Activated CD4-positive, alpha-beta T cell treated with anti-CD3 and anti-CD28 coated beads, Interleukin-2, amount 10 ng/mL, durations not matched to agents 7 days and 5 days (primary cell): ENCODE data around the gene C1orf52. TPM values are rescaled to one million over a fixed set of nuclear protein-coding genes. Genes with fewer than 3 reads are reported as not detected.

Experiments
- CTCF ChIA-PET: fragments of 350-600 bp; sonication (Branson Sonifier 250); formaldehyde crosslinking; loops from one replicate; lab custom pipeline; 2021; ENCODE audit warnings: antibody characterized with exemption; lab: Charles Lee
- POLR2A ChIA-PET: fragments of 350-600 bp; sonication (Branson Sonifier 250); formaldehyde crosslinking; loops from one replicate; lab custom pipeline; 2021; ENCODE audit warnings: antibody characterized with exemption; lab: Charles Lee
- DNase-seq: peaks from one replicate; pipeline ENCODE4 v3.0.0-alpha.2; 2020
- H3K27ac Mint-ChIP-seq: one replicate; pipeline ENCODE4 v1.8.0; 2021; ENCODE audit warnings: mild to moderate bottlenecking, moderate library complexity, mixed read lengths
- H3K27me3 Mint-ChIP-seq: one replicate; pipeline ENCODE4 v1.8.0; 2021; ENCODE audit warnings: mixed read lengths
- H3K36me3 Mint-ChIP-seq: one replicate; pipeline ENCODE4 v1.8.0; 2021; ENCODE audit warnings: low read depth, mixed read lengths
- H3K4me1 Mint-ChIP-seq: one replicate; pipeline ENCODE4 v1.8.0; 2021; ENCODE audit warnings: mixed read lengths
- H3K4me3 Mint-ChIP-seq: one replicate; pipeline ENCODE4 v1.8.0; 2021; ENCODE audit warnings: mild to moderate bottlenecking, moderate library complexity, mixed read lengths
- H3K9me3 Mint-ChIP-seq: one replicate; pipeline ENCODE4 v1.8.0; 2021; ENCODE audit warnings: mixed read lengths
- total RNA-seq, 2 experiments: library from RNA; stranded (reverse); gene quantifications; one replicate each; pipeline ENCODE4 v1.2.3, GENCODE V29; 2021

C1orf52 gene
- total RNA-seq, 2 experiments from 2014 or later: 24.5 to 26.4 TPM

DNA sequence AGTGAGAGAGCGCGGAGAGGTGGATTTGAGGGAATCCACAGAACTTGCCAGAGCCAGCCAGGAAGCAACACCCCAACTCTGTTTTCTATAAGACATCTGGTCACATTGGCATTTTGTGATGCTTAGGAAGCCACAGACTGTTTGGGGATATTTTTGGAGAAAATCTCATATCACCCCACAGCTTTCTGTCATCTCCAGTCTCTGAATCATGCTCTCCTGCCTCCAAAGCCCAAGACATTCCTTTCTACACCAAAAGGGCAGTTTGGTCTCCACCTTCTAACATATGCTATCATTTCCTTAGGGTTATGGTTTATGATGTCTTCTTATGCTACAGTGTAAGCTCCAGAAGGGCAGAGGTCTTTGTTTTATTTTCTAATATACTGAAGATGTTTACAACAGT lies 31.4 kb upstream of the C1orf52 start:
- POLR2A ChIA-PET: no interaction called here
- CTCF ChIA-PET: interaction anchor here (1.2 kb wide), 1 partner anchor 346 kb away, joined by 3 read pairs; no protein-coding TSS in a partner anchor
- Mint-ChIP-seq H3K27ac (no peak overlapping the region), H3K4me3 (no peak overlapping the region), H3K4me1 (peaks cover 5% of the 10 kb centered on the region), H3K36me3 (no peaks in the 10 kb centered on the region), H3K9me3 (no peaks in the 10 kb centered on the region), H3K27me3 (peaks cover 37% of the 10 kb centered on the region)
- no peak for DNase-seq

DNA sequence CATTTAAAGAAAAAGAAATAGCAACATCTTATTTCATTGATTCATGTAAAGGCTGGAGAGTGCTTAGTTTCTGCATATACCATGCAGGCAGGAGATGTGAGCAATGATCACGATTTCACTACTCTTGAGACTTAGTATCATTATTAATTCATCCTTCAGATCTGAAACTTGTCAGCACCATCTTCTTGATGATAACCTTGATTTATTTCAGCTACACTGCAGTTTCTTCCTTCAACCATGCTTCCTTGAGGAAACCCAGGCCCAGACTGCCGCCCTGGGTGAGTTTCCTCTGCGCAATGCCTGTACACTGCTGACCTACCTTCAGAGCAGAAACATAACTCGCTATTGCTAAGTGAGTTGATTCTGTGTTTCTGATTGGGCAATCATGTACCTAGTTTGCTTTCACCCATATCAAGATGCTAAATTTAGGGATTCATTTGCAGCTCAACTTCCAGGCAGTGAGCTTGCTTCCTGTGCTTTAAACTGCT lies 30.4 kb upstream of the C1orf52 start:
- no peak for DNase-seq
- ChIA-PET POLR2A (no interaction called here), CTCF (interaction anchor here (1.2 kb wide), 1 partner anchor 345 kb away, joined by 3 read pairs; no protein-coding TSS in a partner anchor)
- Mint-ChIP-seq H3K36me3 (no peaks in the 10 kb centered on the region), H3K27me3 (peaks cover 39% of the 10 kb centered on the region), H3K9me3 (no peaks in the 10 kb centered on the region), H3K4me3 (no peak overlapping the region), H3K27ac (no peak overlapping the region), H3K4me1 (peaks cover 5% of the 10 kb centered on the region)

DNA sequence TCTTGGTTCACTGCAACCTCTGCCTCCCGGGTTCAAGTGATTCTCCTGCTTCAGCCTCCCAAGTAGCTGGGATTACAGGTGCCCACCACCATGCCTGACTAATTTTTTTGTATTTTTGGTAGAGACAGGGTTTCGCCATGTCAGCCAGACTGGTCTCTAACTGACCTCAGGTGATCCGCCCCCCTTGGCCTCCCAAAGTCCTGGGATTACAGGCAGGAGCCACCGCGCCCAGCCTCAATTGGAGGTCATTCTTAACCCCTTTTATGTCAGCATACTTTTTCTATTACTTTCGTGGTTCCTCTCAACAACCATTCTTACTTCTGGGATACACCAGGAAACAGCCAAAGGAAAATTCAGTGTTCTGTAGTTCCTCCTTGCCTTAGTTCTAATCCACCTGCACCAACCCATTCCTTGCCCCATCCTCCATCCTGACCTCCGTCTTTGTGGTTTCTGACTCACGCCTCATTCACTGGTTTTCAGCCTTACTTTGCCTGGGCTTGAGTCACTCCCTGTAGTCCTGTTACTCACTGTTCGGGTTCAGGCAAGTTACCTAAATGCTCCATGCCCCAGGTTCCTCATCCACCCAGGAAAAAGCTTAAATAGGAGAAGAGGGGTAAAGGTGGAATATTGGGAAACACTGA lies 29.9 kb upstream of the C1orf52 start:
- ChIA-PET POLR2A (no interaction called here), CTCF (no interaction called here)
- no peak for DNase-seq
- H3K27me3 Mint-ChIP-seq: peaks cover 36% of the 10 kb centered on the region
- no peak overlapping the region for H3K4me3 Mint-ChIP-seq
- no peaks in the 10 kb centered on the region for H3K9me3 Mint-ChIP-seq
- no peak overlapping the region for H3K27ac Mint-ChIP-seq
- H3K36me3 Mint-ChIP-seq: no peaks in the 10 kb centered on the region
- peaks cover 5% of the 10 kb centered on the region for H3K4me1 Mint-ChIP-seq

DNA sequence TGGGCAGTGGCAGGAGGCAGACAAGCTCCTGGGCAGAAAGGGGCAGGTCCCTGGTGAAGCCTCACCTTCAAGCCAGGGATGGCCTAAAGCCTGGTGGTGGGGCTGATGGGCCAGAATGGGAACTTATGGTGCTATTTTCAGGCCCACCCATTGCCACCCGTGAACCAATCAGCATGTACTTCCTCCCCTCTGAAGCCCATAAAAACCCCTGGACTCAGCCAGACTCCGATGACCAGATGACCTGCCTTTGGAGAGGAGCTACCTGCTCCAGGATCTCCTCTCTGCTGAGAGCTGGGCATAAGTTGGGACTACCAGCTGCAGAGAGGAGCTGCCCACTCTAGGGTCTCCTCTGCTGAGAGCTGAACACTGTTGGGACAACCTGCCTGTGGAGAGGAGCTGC lies 24.7 kb upstream of the C1orf52 start:
- Mint-ChIP-seq H3K4me1 (peaks cover under 1% of the 10 kb centered on the region), H3K9me3 (no peaks in the 10 kb centered on the region), H3K27ac (no peak overlapping the region), H3K36me3 (no peaks in the 10 kb centered on the region), H3K4me3 (no peak overlapping the region), H3K27me3 (peaks cover 34% of the 10 kb centered on the region)
- POLR2A ChIA-PET: interaction anchor here (0.6 kb wide), 1 partner anchor 12 kb away, joined by 4 read pairs; no protein-coding TSS in a partner anchor
- CTCF ChIA-PET: interaction anchor here (0.5 to 2.0 kb wide), 3 partner anchors 10 to 170 kb away, joined by 3 to 10 read pairs (median 5); partner anchors contain the start of gene C1orf52
- DNase-seq: no peak

DNA sequence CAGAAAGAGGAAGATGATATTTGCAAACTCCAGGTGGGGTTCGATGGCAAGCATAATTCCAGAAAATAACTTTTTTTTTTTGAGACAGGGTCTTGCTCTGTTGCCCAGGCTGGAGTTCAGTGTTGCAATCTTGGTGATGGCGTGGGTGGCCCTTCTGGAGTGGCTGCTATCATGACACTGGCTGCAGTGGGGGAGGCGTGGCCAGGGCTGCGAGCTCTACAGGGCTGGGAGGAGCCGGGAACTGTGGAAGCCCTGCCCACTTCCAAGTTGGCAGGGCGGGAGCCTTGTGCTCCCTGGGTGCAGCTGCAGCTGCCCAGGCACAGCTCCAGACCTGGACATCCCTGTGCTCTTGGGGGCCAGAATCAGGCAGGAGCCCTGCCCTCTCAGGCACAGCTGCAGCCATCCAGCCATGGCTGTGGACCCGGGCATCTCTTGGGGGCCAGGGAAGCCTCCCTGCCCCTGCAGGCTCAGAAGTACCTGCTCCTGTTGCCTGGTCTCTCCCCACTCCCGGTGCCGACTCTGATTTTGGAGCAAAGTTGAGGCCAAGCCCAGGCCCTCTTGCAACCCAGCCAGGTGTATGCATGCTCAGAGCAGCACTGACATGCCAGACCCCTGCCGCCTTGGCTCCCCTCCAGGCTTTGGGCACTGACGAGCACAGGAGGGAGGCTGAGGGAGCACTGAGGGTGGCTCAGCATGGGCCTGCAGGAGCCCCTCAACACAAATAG lies 24.2 kb upstream of the C1orf52 start:
- POLR2A ChIA-PET: no interaction called here
- CTCF ChIA-PET: interaction anchor here (0.5 to 1.2 kb wide), 2 partner anchors 11 to 170 kb away, joined by 3 to 5 read pairs; no protein-coding TSS in a partner anchor
- Mint-ChIP-seq H3K27me3 (peaks cover 38% of the 10 kb centered on the region), H3K4me3 (no peak overlapping the region), H3K36me3 (no peaks in the 10 kb centered on the region), H3K4me1 (peaks cover 6% of the 10 kb centered on the region), H3K27ac (no peak overlapping the region), H3K9me3 (no peaks in the 10 kb centered on the region)
- DNase-seq: no peak

DNA sequence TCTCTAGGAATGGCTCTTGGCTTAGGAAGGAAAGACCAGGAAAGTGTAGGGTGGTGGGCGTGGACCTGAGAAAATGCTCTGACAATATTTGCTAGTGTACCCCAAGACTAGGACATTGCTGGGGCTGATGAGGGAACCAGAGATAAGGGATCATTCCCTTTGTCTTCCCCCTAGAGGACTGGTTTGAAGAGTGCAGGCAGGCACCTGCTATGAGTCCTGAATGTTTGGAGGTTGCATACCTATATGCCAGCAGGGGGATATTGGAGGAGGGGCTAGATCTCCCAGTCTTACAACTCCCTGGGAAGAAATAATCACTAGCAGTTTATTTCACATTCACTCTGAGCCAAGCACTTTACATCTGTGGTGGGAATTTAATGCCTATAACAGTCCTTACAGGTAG lies 23.0 kb upstream of the C1orf52 start:
- ChIA-PET CTCF (interaction anchor here (1.4 kb wide), 1 partner anchor 23 kb away, joined by 3 read pairs; the partner anchor contains the start of gene C1orf52), POLR2A (no interaction called here)
- Mint-ChIP-seq H3K27me3 (peaks cover 38% of the 10 kb centered on the region), H3K27ac (no peak overlapping the region), H3K4me3 (no peak overlapping the region), H3K9me3 (no peaks in the 10 kb centered on the region), H3K36me3 (no peaks in the 10 kb centered on the region), H3K4me1 (peaks cover 11% of the 10 kb centered on the region)
- no peak for DNase-seq

DNA sequence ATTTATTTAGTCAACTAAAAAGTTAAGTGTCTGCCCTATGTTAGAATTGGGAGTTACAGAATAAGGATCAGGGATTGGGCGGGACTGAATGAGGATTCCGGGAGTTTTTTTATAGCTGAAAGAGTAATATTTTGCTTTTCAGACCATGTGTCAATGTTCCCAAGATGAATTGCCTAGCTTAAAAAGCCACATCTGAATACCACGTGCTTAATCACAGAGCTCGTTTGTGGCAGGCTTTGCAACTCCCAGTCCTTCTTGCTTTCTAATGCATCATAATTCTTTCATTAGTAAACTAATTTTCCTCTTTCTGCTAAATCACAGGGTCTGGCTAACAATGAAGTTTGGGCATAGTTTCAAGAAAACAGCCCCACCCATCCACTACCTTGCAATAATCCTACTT lies 21.2 kb upstream of the C1orf52 start:
- CTCF ChIA-PET: interaction anchor here (1.2 kb wide), 2 partner anchors 12 to 21 kb away, joined by 3 to 4 read pairs; partner anchors contain the start of gene C1orf52
- no peak overlapping the region for H3K27ac Mint-ChIP-seq
- POLR2A ChIA-PET: no interaction called here

DNA sequence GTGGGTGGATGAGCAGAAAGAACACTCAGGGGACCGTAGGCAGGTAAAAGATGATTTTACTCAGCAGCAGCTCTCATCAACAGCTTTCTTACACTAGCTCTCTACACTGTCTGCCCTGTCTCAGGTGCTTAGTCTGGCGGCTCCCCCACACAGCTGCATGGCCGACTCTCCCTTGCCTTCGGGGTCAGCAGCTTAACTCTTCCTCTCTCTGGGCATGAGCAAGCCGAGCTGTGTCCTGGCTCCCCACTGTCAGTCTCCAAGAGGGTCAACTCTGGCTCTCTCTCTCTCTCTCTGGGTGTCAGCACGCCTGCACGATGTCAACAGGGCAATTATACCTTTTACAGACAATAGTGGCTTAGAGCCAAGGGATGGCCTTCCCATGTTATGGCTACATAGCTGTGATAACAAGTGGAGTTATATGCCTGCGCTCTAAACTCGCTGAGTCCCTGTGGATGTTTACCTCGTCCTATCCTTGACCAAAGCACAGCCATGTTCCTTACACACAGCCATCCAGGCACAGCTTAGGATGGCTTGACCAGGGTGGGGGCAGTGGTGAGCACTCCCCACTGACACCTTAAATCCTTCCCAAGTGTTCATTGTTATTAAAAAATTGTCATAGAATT lies 20.1 kb upstream of the C1orf52 start:
- Mint-ChIP-seq H3K27me3 (peaks cover 27% of the 10 kb centered on the region), H3K36me3 (peaks cover 9% of the 10 kb centered on the region), H3K9me3 (no peaks in the 10 kb centered on the region), H3K27ac (peak overlapping the region; percentile 31), H3K4me3 (no peak overlapping the region), H3K4me1 (peaks cover 27% of the 10 kb centered on the region)
- DNase-seq: no peak
- CTCF ChIA-PET: interaction anchor here (1.2 kb wide), 1 partner anchor 20 kb away, joined by 3 read pairs; the partner anchor contains the start of gene C1orf52
- POLR2A ChIA-PET: no interaction called here

More for the DNA sequence above, 21.2 kb upstream of the C1orf52 start:
- DNase-seq: no peak
- H3K9me3 Mint-ChIP-seq: no peaks in the 10 kb centered on the region
- H3K27me3 Mint-ChIP-seq: peaks cover 27% of the 10 kb centered on the region
- H3K36me3 Mint-ChIP-seq: peaks cover 2% of the 10 kb centered on the region
- H3K4me1 Mint-ChIP-seq: peaks cover 16% of the 10 kb centered on the region
- no peak overlapping the region for H3K4me3 Mint-ChIP-seq

DNA sequence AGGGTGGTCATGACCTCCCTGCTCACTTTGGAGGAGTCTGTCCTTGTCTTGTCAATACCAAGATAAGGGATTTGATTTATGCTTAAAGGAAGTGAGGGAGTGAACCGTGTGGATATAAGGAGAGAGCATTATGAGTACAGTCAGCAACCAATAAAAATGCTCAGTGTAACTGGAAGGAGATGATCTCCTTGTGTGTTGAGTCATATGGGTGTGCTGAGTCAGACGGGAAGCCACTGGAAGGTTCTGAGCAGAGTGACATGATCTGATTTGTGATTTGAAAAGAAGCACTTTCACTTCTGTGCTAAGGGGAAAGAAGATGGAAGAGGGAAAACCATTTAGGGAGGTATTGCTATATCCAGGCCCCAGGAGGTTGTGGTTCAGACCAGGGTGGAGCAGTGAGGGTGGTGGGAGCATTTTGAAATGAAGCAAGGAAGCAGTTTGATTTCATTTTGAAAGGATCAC lies 19.4 kb upstream of the C1orf52 start:
- Mint-ChIP-seq H3K9me3 (no peaks in the 10 kb centered on the region), H3K4me3 (no peak overlapping the region), H3K27me3 (peaks cover 27% of the 10 kb centered on the region), H3K27ac (no peak overlapping the region), H3K4me1 (peaks cover 34% of the 10 kb centered on the region), H3K36me3 (peaks cover 12% of the 10 kb centered on the region)
- ChIA-PET CTCF (no interaction called here), POLR2A (no interaction called here)
- peak; percentile 41 for DNase-seq

DNA sequence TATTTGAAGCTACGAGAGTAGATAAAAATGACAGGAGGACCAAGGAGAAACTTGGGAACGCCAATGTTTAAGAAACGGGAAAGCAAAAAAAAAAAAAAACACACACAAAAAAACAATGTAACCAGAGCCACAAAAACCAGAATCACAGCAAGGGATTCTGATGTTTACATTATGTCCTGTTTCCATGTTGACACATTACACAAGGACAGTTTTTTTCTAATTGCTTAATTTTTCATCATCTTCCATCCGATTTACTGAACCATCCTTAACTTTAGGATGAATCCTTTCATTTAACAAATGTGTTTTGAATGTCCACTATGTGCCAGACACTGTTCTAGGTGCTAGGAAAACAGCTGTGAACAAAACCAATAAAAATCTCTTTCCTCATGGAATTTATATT lies 18.3 kb upstream of the C1orf52 start:
- Mint-ChIP-seq H3K4me1 (peaks cover 45% of the 10 kb centered on the region), H3K9me3 (no peaks in the 10 kb centered on the region), H3K27ac (no peak overlapping the region), H3K36me3 (peaks cover 21% of the 10 kb centered on the region), H3K4me3 (no peak overlapping the region), H3K27me3 (peaks cover 27% of the 10 kb centered on the region)
- DNase-seq: no peak
- ChIA-PET CTCF (interaction anchor here (1.3 to 3.7 kb wide), 3 partner anchors 19 to 23 kb away, joined by 3 to 38 read pairs (median 5); partner anchors contain the start of gene C1orf52), POLR2A (no interaction called here)

DNA sequence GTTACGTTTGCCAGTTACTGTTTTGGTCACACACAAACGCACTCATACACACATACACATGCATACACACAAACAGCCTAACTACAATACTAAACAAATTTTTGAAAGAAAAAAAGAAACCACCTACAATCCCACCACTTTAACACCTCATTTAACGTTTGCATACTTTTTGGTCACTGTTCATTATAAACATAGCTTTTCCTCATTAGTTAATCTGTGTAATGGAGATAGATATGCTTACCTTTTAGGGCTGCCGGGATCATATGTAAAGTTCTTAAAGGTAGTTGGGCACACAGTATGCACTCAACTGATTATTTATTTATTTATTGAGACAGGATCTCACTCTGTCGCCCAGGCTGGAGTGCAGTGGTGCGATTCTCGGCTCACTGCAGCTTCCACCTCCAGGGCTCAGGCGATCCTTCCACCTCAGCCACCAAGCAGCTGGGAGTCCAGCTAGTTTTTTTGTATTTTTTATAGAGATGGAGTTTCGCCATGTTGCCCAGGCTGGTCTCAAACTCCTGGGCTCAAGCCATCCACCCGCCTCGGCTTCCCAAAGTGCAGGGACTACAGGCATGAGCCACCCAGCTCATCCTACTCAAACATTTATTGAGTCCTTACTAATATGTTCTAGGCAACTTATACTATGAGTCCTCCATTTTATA lies 17.6 kb upstream of the C1orf52 start:
- H3K27me3 Mint-ChIP-seq: peaks cover 23% of the 10 kb centered on the region
- peaks cover 48% of the 10 kb centered on the region for H3K4me1 Mint-ChIP-seq
- CTCF ChIA-PET: interaction anchor here (0.6 to 3.7 kb wide), 10 partner anchors 9 to 686 kb away, joined by 3 to 38 read pairs (median 4); partner anchors contain the start of gene C1orf52
- no peaks in the 10 kb centered on the region for H3K9me3 Mint-ChIP-seq
- peak overlapping the region; percentile 95 for H3K27ac Mint-ChIP-seq
- H3K4me3 Mint-ChIP-seq: peak overlapping the region; percentile 83
- H3K36me3 Mint-ChIP-seq: peaks cover 24% of the 10 kb centered on the region
- POLR2A ChIA-PET: interaction anchor here (1.9 kb wide), 1 partner anchor 18 kb away, joined by 13 read pairs; the partner anchor contains the start of gene C1orf52
- no peak for DNase-seq
